Measurements from ENCODE around the gene MRGPRD.

The MRGPRD gene

DNA sequence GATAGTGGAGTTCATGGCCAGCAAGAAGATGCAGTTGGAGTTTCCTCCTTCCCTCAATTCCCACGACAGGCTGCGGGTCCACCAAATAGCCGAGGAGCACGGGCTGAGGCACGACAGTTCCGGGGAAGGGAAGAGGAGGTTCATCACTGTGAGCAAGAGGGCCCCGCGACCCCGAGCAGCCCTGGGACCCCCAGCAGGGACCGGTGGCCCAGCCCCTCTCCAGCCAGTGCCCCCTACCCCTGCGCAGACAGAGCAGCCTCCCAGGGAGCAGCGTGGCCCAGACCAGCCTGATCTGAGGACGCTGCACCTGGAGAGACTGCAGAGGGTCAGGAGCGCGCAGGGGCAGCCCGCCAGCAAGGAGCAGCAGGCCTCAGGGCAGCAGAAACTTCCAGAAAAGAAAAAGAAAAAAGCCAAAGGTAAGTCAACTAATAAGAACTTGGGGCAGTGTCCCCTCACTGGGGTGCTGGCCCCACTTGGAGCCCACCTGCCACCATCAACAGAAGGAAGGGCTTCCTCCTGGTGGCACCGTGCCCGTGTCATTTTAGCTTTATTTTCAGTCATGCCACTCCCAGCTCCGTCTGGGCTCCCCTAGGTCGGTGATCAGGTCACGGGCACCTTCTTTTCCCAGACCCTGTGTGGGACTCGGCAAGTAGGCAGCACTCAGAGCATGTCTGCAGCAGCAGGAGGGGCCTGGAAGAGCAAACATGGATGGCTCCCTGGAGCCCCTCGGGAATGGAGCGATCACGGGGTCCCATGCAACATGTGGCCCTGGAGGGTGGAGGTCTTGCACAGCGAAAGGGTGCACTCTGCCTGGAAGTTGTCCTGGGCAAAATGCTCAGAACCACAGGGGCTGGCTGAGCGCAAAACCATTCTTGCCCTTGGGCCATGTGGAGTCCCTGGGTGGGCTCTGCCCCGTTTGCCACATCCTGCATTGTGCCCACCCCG, 43.8 kb downstream of the MRGPRD start:
- Histone ChIP-seq H3K4me3 (no peak overlapping the region), H3K27ac (no peak overlapping the region)
- TF ChIP-seq, protein P1, sequence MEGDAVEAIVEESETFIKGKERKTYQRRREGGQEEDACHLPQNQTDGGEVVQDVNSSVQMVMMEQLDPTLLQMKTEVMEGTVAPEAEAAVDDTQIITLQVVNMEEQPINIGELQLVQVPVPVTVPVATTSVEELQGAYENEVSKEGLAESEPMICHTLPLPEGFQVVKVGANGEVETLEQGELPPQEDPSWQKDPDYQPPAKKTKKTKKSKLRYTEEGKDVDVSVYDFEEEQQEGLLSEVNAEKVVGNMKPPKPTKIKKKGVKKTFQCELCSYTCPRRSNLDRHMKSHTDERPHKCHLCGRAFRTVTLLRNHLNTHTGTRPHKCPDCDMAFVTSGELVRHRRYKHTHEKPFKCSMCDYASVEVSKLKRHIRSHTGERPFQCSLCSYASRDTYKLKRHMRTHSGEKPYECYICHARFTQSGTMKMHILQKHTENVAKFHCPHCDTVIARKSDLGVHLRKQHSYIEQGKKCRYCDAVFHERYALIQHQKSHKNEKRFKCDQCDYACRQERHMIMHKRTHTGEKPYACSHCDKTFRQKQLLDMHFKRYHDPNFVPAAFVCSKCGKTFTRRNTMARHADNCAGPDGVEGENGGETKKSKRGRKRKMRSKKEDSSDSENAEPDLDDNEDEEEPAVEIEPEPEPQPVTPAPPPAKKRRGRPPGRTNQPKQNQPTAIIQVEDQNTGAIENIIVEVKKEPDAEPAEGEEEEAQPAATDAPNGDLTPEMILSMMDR (IDR thresholded peaks at IDR 0.05) = no peak
- no peak for DNase-seq (ENCODE audit: low spot score)

DNA sequence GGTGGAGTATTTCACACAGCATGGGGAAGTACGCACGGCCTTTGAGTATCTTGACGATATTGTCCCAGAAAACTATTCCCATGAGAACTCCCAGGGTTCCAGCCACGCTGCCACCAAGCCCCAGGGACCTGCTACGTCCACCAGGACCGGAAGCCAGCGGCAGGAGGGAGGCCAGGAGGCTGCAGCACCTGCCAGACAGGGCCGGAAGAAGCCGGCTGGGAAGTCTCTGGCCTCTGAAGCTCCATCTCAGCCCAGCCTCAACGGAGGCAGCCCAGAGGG, 44.5 kb downstream of the MRGPRD start:
- Histone ChIP-seq H3K27ac (no peak overlapping the region), H3K4me3 (no peak overlapping the region)
- no peak for DNase-seq (ENCODE audit: low spot score)
- TF ChIP-seq, protein P1 (IDR thresholded peaks at IDR 0.05) = no peak

DNA sequence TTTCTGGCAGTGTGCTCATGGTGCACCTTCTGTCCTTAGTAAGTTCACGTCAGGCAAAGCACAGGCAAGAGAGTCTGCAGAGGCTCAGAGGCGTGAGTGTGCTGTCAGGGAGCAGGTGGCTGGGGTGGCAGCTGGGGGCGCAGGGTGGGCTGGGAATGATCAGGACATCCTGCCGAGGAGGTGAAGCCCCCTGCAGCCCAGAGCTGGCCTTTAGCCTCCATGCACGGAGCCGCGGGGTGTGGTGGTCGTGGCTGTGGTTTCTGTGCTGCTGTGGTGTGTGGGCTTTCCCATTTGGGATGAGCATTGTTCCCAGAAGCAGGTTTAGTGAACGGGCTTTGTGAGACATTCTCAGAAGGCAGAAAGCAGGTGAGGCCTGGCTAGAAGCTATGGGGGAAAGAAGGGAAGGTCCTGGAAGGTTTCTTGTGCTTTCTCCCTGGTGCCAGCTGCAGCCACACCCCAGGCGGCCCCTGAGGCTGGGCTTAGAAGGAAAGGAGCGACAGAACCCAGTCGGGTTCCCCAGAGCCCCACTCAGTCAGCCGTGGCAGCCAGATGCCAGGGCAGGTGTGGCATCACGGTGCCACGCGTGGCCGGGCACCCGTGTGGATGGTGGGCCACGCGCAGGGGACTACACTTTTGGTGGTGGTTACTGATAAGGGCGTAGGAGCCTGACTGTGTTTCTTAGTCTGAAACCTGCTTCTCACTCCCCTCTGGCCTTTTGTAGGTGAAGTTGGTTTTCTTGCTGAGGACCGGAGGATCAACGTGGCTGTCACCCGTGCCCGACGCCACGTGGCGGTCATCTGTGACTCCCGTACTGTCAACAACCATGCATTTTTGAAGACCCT, 45.0 kb downstream of the MRGPRD start:
- Histone ChIP-seq H3K27ac (no peak overlapping the region), H3K4me3 (no peak overlapping the region)
- no peak for DNase-seq (ENCODE audit: low spot score)
- TF ChIP-seq, protein P1 (IDR thresholded peaks at IDR 0.05) = no peak

DNA sequence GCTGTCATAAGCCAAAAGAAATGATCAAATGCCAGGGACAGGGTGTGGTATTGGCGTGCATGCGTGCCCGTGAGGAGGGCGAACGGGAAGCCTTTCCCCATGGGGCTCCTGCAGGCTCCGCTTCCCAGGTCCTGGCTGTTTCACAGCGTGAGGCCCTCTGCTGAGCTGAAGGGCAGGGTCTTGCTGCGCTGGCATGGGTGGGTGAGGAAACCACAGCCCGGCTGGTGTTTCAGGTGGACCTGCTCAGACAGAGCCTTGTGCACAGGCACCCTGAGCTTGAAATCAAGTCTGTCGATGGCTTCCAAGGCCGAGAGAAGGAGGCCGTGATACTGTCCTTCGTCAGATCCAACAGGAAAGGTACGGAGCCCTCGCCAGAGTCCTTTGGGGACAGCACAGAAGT, 45.7 kb downstream of the MRGPRD start:
- TF ChIP-seq, protein P1 (IDR thresholded peaks at IDR 0.05) = no peak
- DNase-seq (ENCODE audit: low spot score) = no peak
- Histone ChIP-seq H3K4me3 (no peak overlapping the region), H3K27ac (no peak overlapping the region)

DNA sequence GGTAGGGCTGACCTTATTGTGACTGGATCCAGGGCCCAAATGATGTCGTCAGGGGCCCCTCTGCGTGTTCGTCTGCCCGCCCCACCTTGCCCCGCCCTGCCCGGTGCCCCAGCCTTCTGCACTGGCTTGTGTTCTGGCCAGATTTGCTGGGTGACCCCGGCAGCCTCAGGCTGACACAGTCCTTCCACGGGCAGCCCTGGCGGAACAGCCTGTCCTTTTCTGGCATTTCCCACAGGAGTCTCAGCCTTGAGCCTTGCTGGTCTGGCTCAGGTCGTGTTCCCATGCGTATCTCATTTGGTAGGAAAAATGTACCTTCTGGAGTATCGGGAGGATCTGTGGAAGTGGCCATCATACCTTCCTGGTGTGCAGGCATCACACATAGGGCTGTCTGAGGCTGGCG, 46.1 kb downstream of the MRGPRD start:
- H3K4me3 ChIP-seq = no peak overlapping the region
- TF ChIP-seq, protein P1 (IDR thresholded peaks at IDR 0.05) = no peak
- no peak for DNase-seq (ENCODE audit: low spot score)
- H3K27ac ChIP-seq = no peak overlapping the region

DNA sequence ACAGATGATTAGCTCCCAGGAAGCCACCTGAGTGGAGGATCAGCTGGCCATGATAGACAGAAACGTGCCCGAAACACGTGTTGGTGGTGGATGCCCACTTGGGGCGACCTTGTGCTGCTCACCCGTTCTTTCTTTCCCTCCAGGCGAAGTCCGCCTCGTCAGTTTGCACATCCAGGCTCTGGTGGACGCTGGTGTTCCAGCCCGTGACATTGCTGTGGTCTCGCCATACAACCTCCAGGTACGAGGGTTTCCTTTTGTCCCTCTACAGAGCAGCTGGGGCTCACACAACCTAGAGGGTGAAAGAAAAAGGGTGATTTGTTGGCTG, 46.5 kb downstream of the MRGPRD start:
- Histone ChIP-seq H3K4me3 (no peak overlapping the region), H3K27ac (no peak overlapping the region)
- DNase-seq (ENCODE audit: low spot score) = no peak
- TF ChIP-seq, protein P1 (IDR thresholded peaks at IDR 0.05) = no peak

Data from coronary artery (tissue), 2 donors.